ENCODE measurements around the gene PAM.

DNA sequence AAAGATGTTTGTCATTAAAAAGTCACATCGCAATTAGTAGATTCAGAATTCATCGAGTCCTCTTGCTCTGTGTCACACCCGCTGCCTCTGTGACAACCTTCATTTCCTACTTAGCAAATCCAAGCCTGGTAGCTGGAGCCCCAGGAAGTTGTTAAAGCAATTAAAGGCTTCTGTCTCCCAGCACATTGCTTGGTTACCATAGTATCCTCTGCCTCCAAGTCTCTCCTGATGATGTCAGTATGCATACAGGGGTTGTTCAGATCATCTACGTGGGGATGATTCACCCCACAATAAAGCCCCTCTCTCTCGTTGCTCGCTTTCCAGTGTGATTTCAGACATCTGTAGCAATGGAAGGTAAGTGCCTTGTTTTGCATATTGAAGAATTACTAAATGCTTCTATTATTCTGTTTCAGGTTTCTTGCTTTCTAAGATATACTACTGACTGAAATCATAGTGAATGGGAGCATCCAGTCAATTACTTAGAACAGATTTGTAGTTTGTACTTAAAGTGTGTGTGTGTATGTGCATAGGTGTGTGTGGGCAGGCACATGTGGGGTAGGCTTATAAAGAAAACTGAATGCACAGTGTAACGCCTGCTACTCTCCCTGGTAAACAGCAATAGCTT is 52.9 kb downstream of the PAM start:
- TF ChIP-seq, protein P1, sequence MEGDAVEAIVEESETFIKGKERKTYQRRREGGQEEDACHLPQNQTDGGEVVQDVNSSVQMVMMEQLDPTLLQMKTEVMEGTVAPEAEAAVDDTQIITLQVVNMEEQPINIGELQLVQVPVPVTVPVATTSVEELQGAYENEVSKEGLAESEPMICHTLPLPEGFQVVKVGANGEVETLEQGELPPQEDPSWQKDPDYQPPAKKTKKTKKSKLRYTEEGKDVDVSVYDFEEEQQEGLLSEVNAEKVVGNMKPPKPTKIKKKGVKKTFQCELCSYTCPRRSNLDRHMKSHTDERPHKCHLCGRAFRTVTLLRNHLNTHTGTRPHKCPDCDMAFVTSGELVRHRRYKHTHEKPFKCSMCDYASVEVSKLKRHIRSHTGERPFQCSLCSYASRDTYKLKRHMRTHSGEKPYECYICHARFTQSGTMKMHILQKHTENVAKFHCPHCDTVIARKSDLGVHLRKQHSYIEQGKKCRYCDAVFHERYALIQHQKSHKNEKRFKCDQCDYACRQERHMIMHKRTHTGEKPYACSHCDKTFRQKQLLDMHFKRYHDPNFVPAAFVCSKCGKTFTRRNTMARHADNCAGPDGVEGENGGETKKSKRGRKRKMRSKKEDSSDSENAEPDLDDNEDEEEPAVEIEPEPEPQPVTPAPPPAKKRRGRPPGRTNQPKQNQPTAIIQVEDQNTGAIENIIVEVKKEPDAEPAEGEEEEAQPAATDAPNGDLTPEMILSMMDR (IDR thresholded peaks at IDR 0.05): no peak
- no peak for TF ChIP-seq ZFX (IDR thresholded peaks at IDR 0.05; ENCODE audit: borderline replicate concordance)

All from 22Rv1 (cell line).